ENCODE data around the gene ZNF804B.

ZNF804B gene

GRCh38 chr7:88759230-88760135 is at the start of gene ZNF804B:
Gene ZNF804B (plus strand): TSS chr7:88759700. CDS start chr7:88759977, 277 bp downstream.
- peak in 1 of 2 experiments; percentile 18 for DNase-seq

- DNase-seq, result no peak
Observed at GRCh38 chr7:88735920-88736319, 23.6 kb upstream of the ZNF804B start.

GRCh38 chr7:88737632-88738031 is 21.9 kb upstream of the ZNF804B start:
- no peak for DNase-seq

GRCh38 chr7:88746126-88746525 is 13.4 kb upstream of the ZNF804B start:
- no peak for DNase-seq

- DNase-seq, result no peak
Observed at GRCh38 chr7:88756802-88757201, 2.7 kb upstream of the ZNF804B start.

- no peak for DNase-seq
Observed at GRCh38 chr7:88757371-88757770, 2.1 kb upstream of the ZNF804B start.

GRCh38 chr7:88758381-88759229 is 895 bp upstream of the ZNF804B start:
- DNase-seq, result peak in 1 of 2 experiments; percentile 17

GRCh38 chr7:88760136-88760515 is 626 bp downstream of the ZNF804B start:
- no peak for DNase-seq

- DNase-seq, result no peak
Observed at GRCh38 chr7:88761779-88762178, 2.3 kb downstream of the ZNF804B start.

GRCh38 chr7:88771417-88771816 is 11.9 kb downstream of the ZNF804B start:
- no peak for DNase-seq

- no peak for DNase-seq
Observed at GRCh38 chr7:88772776-88773175, 13.3 kb downstream of the ZNF804B start.

- DNase-seq, result no peak
Observed at GRCh38 chr7:88775838-88776237, 16.3 kb downstream of the ZNF804B start.

- DNase-seq, result no peak
Observed at GRCh38 chr7:88787777-88788176, 28.3 kb downstream of the ZNF804B start.

- no peak for DNase-seq
Observed at GRCh38 chr7:88789480-88790064, 30.1 kb downstream of the ZNF804B start.

GRCh38 chr7:88791891-88792290 is 32.4 kb downstream of the ZNF804B start:
- no peak for DNase-seq

GRCh38 chr7:88792361-88792760 is 32.9 kb downstream of the ZNF804B start:
- no peak for DNase-seq

- DNase-seq, result no peak
Observed at GRCh38 chr7:88795553-88795952, 36.1 kb downstream of the ZNF804B start, which contains the start of gene TEX47. Gene TEX47 (minus strand): TSS chr7:88795737. CDS start chr7:88794942, 795 bp downstream.

- DNase-seq, result no peak
Observed at GRCh38 chr7:88801046-88801445, 41.5 kb downstream of the ZNF804B start.

- DNase-seq, result no peak
Observed at GRCh38 chr7:88806280-88807037, 47.0 kb downstream of the ZNF804B start.

GRCh38 chr7:88818552-88818951 is 59.1 kb downstream of the ZNF804B start:
- DNase-seq, result no peak

GRCh38 chr7:88826222-88826621 is 66.7 kb downstream of the ZNF804B start:
- DNase-seq, result no peak

- DNase-seq, result no peak
Observed at GRCh38 chr7:88835147-88835728, 75.7 kb downstream of the ZNF804B start.
